HG03095 (cell line): ENCODE measurements around the gene FAM110D.

ENCODE experiments used
- ATAC-seq: cut with Tn5 transposase; IDR thresholded peaks from one replicate; pipeline ENCODE4 v1.9.1; 2021; ENCODE audit warnings: moderate library complexity; ENCODE audit not compliant: unreplicated experiment

Gene FAM110D

DNA sequence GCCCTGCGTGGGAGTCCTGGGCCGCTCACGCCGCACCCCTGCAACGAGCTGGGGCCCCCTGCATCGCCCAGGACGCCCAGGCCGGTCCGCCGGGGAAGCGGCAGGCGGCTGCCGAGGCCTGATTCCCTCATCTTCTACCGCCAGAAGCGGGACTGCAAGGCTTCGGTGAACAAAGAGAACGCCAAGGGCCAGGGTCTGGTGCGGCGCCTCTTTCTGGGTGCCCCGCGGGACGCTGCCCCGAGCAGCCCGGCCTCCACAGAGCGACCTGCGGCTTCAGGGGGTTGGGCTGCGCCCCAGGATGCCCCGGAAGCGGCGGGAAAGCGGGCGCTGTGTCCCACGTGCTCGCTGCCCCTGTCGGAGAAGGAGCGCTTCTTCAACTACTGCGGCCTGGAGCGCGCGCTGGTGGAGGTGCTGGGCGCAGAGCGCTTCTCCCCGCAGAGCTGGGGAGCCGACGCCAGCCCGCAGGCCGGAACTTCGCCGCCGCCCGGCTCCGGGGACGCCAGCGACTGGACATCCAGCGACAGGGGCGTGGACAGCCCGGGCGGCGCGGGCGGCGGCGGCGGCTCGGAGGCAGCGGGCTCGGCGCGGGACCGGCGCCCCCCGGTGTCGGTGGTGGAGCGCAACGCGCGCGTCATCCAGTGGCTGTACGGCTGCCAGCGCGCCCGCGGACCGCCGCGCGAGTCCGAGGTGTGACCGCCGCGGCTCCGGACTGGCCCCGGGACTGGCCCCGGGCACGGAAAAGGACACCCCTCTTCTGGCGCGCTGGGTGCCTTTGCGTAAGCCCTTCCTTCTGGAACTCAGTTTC is 2.7 kb downstream of the FAM110D start:
- ATAC-seq, result no peak

DNA sequence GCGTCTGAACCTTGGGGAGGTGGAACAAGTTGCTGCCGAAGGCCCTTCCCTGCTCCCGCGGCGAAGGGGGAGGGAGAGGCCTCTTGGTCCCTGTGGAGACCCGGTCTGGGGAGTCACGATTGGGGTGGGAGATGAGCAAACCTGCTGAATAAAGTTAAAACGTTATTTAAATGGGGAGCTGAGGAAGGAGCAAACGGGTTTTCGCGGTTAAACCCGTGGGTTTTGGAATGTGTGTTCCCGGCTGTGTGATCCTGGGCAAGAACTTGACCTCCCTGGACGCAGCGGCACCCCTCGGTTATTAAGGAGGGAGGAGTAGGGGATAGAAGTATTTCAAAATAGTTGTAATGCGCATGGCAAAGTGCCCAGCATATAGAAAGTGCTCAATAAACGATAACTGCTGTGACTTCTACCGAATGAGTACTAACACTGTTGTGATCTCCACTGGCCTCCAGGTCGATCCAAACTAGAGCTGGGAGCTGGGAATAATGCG is 3.4 kb downstream of the FAM110D start:
- no peak for ATAC-seq

DNA sequence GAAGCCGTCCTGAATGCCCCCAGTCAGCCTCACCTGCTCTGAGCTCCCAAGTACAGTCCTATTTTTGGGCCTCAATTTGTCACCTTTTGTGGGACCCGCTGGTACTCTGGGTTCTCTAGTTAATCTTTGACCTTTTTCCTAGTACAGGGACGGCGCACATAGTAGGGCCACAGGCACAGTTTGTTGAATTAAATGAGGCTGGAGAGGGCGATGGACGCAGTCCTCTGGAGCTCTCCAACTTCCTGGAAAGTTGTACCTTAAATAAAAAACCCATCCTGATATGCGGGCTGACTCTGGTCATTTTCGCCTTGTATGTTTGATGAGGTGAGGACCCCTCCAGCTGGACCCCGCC is 4.8 kb downstream of the FAM110D start:
- ATAC-seq, result no peak

DNA sequence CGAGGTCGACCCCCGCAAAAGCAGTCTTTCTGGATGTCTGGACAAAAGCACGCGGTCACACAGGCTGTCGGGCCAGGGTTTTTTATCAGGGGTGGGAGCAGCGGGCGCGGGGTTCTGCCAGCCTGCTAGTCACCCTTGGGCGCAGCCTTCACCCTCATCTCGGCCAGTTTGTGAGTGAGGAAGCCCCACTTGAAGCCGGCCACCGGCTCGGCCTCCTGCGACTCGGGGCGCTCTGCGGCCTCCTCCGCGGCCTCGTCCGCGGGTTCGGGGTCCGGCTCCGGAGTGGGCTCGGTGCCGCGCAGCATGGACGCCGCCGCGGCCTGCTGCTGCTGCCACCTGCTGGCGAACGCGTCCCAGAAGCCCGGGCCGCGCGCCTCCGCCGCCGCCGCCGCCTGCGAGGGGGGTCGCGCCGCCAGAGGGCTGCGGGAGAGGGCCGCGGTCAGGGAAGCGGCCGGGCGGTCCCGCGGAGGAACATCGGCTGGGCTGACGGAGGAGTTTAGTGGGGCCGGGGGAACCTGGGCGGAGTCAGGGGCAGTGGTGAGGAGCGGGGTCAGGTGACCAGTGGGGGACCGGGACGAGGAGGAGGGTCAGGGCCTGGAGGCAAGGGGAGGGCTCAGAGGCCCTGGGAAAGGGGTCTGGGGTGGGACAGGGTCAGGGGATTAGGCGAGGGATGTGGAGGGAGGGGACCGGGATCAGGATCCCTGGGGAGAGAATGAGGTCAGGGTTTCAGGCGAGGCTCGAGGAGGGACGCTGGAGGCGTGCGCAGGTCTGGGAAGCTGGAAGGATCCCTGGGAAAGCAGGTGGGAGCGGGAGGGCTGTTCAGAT is 5.4 kb downstream of the FAM110D start:
- no peak for ATAC-seq

DNA sequence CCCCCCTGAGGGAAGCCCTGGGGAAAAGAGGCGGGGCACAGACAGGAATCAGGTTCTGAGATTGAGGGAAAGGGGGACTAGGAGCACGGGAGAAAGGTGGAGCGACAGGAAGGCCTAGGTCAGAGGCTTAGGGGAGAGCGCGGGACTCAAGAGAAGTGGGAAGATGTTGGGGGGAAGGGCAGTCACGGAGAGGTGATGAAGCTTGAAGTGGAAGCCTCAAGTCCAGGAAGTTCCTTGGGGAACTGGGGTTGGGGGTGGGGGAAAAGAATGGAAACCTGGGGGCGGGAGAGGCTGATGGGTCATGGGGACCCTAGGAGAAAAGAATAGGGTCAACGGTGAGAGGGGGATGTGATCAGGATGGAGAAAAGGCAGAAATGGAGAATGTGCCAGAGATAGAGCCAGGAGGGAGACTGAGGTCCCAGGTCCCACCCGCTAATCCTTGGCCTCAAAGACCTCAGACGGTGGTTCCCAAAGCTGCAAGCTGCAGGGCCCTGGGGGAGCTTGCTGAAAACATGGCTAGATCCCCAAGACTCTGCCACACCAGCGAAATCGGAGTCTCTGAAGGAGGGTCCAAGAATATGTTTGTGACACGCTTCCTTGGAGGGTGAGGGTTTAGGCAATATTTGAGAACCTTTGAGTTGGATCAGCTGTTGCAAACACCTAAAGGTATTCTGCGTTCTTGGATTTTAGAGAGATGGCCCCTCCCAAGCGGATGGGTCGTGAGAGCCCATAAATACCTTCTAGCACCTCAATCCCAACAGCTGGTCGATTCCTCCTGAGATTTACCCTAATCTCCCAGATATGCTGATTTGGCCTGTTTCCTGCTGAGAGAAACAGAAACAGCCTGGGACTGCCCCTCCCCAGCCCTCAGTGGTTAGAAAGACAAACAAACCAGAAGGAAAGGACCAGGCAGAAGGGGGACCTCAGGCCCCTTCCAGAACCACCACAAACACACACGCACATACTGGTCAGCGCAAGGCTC is 6.3 kb downstream of the FAM110D start:
- no peak for ATAC-seq

DNA sequence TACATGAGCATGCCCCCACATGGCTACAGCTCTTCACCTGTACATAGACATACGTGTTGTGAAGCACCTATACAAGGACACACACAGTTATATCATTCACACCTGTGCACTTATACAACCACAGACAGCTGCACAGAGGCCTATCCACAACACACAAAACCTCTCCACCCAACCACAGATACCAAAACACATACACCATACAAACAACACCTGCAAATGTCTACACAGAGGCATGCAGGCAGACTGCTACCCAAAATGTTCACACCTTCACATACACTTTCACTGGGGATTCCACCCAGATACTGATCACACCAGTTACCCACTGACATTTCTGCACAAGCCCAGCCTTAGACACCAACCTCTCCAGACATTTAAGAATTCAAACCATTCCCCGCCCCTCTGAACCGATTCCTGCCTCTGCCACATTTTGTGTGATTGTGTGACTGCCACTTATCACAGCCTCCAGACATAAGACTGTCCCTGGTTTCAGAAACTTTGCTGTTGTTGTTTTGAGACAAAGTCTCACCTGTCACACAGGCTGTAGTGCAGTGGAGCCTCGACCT is 7.9 kb downstream of the FAM110D start:
- no peak for ATAC-seq

DNA sequence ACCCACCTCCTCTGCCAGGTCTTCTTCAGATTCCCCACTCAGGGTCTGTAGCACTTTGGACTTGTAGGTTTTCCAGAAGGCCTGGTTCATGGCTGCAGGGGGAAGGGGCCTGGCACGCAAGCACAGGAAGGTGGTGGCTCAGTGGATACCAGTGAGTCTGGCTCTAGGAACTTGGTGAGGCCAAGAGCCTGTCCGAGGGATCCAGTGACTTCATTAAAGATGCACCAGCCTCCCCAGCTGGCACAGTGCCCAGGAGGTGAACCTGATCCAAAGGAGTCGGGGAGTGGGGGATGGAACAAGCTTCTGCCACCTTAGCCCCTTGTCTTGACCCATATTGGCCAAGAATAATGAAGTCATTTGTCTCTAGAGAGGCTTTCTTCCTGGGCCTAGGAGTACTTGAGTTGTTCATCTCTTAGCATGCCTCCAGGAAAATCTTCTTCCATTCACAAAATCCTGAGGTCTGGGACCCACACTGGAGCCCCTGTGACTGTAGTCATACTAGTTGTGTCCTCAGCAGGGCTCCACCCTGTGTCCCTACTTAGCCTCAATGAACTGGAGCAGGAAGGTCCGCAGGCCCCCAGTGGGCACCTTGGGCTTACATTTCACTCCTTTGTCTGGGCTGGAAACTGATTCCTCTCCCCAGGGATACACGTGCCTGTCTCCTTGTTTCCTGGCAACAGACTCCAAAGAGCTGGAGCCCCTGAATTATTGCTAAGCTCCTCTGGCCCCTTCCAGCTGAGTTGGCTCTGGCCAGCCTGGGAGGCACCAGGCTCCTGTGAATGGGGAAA is 9.7 kb downstream of the FAM110D start, which contains the start of gene C1orf232:
Gene C1orf232, minus strand, starts transcription at position 554 of the 788 bp plus-strand sequence. Its CDS starts 464 bp downstream, at position 90.
- no peak for ATAC-seq

DNA sequence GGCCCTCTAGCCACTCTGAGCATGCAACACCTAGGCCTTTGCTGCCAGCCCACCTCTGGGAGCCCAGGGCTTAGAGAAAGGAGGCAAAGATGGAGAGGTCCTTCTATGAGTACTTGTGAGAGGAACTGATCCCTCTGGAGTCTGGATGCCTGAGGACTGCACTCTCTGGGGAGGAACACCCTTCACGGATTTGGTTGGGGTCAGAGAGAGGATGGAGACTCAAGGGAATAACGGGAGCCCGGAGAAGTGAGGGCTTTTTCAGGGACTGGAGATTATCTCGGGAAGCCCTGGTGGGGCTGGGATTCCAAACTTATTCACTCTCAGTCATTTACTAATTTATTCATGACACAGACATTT is 10.3 kb downstream of the FAM110D start:
- no peak for ATAC-seq

DNA sequence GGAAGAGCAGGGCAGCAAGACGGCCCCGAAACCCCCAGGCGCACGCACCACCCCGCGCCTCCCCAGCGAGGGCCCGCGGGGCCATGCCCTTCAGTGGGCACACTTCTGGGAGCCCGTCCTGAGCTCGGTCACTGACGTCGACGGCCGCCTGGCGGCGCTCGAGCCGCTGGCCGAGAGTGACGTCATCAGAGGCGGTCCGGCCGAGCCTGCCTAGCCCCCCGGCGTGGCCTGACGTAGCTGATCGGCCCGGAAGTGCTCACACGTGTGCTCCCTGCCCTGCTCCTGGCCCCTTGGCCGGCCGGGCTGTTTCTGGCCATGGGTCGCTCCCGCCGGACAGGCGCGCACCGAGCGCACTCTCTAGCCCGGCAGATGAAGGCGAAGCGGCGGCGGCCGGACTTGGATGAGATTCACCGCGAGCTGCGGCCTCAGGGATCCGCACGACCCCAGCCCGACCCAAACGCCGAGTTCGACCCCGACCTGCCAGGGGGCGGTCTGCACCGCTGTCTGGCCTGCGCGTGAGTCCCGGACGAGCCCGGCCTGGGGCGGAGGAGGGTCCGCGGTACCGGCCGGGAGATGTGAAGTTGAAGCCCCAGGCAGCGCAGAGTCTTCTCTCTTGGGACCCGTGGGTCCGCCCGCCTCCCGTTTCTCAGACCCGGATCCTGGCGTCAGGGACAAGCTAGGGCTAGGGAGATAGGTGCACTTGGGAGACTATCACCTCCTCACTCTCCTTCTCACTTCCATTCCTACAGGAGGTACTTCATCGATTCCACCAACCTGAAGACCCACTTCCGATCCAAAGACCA is 11.0 kb downstream of the FAM110D start, which contains the start of gene ZNF593:
Gene ZNF593, plus strand, starts transcription at position 240 of the 803 bp plus-strand sequence. Its CDS starts 76 bp downstream, at position 316.
- peak; percentile 86 for ATAC-seq

DNA sequence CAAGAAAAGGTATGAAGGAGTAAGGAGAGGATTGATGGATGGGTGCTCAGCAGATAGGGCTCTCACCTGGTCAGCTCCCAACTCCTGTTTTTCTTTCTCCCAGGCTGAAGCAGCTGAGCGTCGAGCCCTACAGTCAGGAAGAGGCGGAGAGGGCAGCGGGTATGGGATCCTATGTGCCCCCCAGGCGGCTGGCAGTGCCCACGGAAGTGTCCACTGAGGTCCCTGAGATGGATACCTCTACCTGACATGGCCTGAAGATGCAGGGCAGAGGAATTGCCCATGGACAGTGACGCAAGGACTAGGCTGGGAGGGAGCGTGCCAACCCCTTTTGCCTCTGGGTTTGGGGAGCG is 11.6 kb downstream of the FAM110D start:
- no peak for ATAC-seq

DNA sequence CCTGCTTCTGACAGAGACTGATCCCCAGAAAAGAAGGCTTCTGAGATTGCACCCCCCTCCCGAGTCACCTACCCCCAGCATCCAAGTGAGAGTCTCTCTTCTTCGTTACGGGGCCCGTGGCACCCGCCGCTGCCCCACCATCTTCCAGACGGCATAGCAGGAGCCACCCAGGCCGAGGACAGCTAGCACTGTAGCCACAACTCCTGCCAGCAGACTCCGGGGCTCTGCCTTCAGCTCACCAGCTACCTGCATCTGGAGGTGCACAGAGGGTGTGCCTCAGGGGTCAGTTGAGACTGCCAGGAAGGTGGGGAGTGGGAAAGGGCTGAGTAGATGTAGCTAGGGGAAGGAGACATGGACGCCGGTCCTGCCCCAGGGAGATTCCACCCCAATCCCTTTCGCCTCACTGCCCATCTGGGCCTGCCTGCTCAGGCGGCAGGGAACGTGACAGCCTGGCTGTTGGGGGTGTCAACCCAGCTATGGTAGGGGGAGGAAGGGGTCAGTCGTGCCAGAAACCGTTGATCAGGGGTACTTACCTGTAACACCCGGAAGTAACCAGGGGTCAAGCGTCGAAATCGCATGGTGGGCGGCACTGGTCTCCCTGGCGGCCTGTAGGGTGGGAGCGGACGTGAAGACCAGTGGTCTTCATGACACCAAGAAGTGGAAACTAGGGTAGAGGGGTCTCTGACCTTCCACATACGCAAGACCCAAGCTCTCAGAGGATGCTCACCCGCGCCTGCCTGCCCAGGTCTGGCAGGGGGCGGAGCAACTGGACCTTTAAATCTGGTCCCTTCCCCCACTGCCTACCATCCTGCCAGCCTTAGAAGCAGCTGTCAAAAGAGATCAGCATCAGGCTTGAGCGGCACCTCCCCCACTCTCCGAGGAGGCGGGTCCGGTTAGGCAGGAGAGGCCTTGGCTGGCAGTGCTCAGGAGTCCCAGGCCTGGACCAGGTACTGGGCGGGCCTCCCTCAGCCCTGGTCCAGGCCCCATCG is 12.5 kb downstream of the FAM110D start, which contains the start of gene ZNF593OS:
Gene ZNF593OS, minus strand, starts transcription at position 749 of the 989 bp plus-strand sequence. Its CDS starts 171 bp downstream, at position 578.
- no peak for ATAC-seq

DNA sequence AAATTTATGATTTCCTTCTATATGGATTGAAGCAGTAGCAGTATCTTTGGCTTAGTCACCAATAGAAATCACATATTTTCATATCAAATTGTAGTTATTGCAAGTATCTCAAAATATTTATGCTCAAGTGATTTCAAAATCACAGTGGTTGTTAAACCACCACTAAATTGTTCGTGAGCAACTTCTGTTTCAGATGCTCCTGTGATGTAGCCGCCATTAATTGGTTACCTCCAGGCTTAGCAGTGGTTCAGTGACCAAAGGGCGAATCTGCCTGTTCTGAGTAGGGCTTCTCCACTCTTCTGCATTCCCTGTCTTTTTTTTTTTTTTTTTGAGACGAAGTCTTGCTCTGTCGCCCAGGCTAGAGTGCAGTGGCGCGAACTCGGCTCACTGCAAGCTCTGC is 16.5 kb downstream of the FAM110D start:
- no peak for ATAC-seq

DNA sequence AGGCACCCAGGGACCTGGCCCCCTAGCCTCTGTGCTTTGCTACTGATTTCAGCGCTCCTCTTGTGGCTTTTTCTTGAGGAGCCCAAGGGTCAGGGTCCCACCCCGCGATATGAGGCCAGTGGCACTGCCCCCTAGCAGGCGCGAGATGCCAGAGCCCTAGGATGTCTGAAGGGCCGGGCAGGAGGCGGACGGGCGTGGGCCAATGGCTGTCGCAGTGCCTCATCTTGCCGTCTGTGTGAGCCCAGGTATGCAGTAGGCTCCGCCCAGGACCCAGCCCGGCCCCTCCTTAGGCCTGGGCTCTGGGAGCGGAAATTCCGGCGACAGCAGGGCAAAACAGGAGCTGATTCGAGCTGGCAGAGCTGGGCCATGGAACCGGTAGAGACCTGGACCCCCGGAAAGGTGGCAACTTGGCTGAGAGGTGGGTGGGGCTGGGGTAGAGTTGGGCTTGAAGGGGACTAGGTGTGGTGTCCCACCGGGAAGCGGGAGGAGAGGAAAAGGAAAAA is 18.4 kb downstream of the FAM110D start, which contains the start of gene CNKSR1:
Gene CNKSR1, plus strand, starts transcription at position 310 of the 503 bp plus-strand sequence. Its CDS starts 57 bp downstream, at position 367.
- ATAC-seq, result no peak

DNA sequence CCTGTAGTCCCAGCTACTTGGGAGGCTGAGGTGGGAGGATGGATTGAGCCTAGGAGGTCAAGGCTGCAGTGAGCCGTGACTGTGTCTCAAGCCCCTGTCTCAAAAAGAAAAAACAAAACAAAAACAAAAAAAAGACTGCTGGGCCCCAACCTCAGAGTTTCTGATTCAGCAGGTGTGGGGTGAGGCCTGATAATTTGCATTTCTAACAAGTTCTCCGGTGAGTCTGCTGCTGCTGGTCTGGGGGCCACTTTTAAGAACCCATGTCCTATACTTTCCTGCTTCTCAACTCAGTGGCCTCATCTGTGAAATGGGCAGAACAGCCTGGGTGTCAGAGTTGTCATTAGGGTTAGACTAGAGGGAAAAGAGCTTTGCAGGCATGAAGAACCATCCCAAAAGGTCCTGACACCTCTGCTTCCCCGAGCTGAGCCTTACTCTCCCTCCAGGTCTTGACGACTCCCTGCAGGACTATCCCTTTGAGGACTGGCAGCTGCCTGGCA is 21.2 kb downstream of the FAM110D start:
- no peak for ATAC-seq

DNA sequence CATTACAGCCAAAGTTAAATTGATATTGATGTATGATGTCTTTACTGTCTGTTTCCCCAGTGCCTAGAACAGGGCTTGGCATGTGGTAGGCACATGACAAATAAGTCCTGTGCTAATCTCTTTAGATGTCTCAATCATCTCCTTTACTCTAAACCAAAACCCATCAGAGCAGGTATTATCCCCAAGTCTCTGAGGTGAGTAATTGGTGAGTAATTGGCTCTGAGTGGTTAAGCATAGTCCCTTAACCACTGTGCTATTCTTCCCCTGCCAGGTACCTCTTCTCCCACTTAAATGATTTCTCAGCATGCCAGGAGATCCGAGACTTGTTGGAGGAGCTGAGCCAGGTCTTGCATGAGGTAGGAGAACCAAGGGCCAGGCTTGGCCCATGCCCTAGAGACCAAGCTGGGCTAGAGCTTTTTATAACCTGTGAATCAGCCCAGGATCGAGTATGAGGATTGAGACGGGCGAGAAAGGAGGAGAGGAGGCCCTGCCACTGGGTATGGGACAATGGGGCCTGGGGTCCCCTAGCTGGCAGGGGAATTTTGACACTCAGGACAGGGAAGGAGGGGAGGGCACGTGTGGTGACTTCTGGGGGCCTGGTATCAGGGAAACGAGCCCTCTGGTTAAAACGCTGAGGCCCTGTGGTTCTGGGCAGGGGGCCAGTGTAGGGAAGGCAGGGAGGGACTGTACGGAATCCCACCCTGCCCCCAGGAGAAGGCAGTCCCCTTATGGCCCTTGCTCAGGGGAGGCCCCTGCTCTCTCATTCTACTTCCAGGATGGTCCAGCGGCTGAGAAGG is 22.9 kb downstream of the FAM110D start:
- no peak for ATAC-seq

DNA sequence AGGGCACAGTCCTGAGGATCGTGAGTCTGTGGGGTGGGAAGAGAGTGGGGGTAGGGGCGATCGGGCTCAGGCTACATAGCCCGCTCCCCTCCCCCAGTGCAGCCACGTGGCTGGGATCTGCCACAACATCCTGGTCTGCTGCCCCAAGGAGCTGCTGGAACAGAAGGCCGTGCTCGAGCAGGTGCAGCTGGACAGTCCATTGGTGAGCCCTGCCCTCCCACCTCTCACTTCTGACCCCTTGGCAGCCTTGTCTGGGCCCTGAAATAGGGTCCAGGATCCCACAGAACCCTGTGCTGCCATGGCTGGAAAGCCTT is 23.5 kb downstream of the FAM110D start:
- no peak for ATAC-seq
